GM23338 (cell line): Measurements from ENCODE around the gene CDC73.

Source experiments
- EZH2 ChIP-seq: fragments of 200-600 bp; sonication (generic); IDR thresholded peaks from one replicate; pipeline ENCODE4 v1.8.0; 2017; ENCODE audit warnings: antibody characterized with exemption, mild to moderate bottlenecking, low read depth; ENCODE audit not compliant: unreplicated experiment
- POLR2AphosphoS5 ChIP-seq: IDR thresholded peaks from 2 replicates; pipeline ENCODE4 v1.6.1; 2016; ENCODE audit warnings: antibody characterized with exemption, low read depth
- STAT1 ChIP-seq: IDR thresholded peaks from one replicate; pipeline ENCODE4 v1.6.1; 2016; ENCODE audit warnings: antibody characterized with exemption; ENCODE audit not compliant: unreplicated experiment
- ZNF114 ChIP-seq: fragments of 250-450 bp; sonication (Bioruptor Pico); IDR thresholded peaks from 2 replicates; pipeline ENCODE4 v1.5.0; 2020; ENCODE audit warnings: mild to moderate bottlenecking, moderate library complexity
- TF ChIP-seq, protein P1 (sequence below), 2 experiments: fragments of 200-600 bp in 1 of 2; sonication (generic) in 1 of 2; conservative IDR thresholded peaks; 2 replicates each; pipeline versions ENCODE4 v1.5.1 to v1.6.1; 2016 to 2017; ENCODE audit warnings: antibody characterized with exemption in 2 of 2, low read depth in 2 of 2, mild to moderate bottlenecking in 2 of 2, moderate library complexity in 1 of 2

DNA sequence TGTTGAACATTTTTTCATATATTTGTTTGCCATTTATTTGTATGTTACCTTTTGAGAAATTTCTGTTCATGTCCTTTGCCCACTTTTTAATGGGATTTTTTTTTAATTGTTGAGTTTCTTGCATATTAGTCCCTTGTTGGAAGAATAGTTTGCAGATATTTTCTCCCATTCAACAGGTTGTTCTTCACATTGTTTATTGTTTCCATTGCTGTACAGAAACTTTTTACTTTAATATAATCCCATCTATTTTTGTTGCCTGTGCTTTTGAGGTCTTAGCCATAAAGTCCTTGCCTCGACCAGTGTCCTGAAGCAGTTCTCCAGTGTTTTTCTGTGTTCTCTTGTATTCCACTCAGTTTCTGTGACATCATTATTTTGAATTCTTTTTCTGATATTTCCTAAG, 118.8 kb downstream of the CDC73 start:
- TF ChIP-seq, protein P1, sequence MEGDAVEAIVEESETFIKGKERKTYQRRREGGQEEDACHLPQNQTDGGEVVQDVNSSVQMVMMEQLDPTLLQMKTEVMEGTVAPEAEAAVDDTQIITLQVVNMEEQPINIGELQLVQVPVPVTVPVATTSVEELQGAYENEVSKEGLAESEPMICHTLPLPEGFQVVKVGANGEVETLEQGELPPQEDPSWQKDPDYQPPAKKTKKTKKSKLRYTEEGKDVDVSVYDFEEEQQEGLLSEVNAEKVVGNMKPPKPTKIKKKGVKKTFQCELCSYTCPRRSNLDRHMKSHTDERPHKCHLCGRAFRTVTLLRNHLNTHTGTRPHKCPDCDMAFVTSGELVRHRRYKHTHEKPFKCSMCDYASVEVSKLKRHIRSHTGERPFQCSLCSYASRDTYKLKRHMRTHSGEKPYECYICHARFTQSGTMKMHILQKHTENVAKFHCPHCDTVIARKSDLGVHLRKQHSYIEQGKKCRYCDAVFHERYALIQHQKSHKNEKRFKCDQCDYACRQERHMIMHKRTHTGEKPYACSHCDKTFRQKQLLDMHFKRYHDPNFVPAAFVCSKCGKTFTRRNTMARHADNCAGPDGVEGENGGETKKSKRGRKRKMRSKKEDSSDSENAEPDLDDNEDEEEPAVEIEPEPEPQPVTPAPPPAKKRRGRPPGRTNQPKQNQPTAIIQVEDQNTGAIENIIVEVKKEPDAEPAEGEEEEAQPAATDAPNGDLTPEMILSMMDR (conservative IDR thresholded peaks at IDR 0.05; ENCODE audit: low read depth in 2 of 2) = no peak
- TF ChIP-seq POLR2AphosphoS5 = no peak
- no peak for TF ChIP-seq EZH2
- no peak for TF ChIP-seq STAT1
- no peak for TF ChIP-seq ZNF114 (CRISPR knock-in tag)
